ENCODE results near the gene GGT5.
"Not testable (repeated sequence)": the region's sequence is repeated elsewhere in the genome, so short reads cannot be mapped to it uniquely, and the experiment has no call there.

DNA sequence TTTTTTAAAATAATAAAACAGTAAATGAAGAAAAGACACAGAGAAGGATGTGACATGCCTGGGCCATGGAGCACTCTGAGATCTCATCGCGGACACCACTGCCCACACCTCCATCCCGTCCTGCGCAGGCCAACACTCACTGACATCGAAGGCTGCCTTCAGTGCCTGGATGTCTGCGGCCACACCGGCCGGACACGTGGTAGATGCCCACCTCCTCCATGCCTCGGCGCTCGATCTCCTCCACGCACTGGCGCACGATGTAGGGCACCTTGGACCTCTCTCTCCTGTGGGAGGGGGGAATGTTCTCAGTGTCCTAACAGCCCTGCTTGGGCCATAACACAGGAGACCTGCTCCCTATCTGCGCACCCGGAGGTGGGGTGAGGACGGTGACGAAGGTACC, 18.6 kb upstream of the GGT5 start:
- not testable (repeated sequence) for TF ChIP-seq POLR2A (IDR thresholded peaks at IDR 0.05; ENCODE audit: low read length); GATA1 (IDR thresholded peaks at IDR 0.05; ENCODE audit: low read depth, low read length)

Data from erythroblast (primary cell).